Activated naive CD4-positive, alpha-beta T cell treated with anti-CD3 and anti-CD28 coated beads for 36 hours (primary cell): ENCODE measurements around the gene AFF3. TPM values are rescaled to one million over a fixed set of nuclear protein-coding genes. Genes with fewer than 3 reads are reported as not detected.

ENCODE experiments used
- CTCF ChIA-PET: fragments of 350-600 bp; sonication (Branson Sonifier 250); formaldehyde crosslinking; loops from one replicate; lab custom pipeline; 2021; ENCODE audit warnings: antibody characterized with exemption; lab: Charles Lee
- DNase-seq: peaks from one replicate; pipeline ENCODE4 v3.0.0-alpha.2; 2020
- H3K27ac Mint-ChIP-seq: one replicate; pipeline ENCODE4 v1.8.0; 2021; ENCODE audit warnings: mild to moderate bottlenecking, mixed read lengths
- H3K27me3 Mint-ChIP-seq: one replicate; pipeline ENCODE4 v1.8.0; 2021; ENCODE audit warnings: low read depth, mixed read lengths
- H3K36me3 Mint-ChIP-seq: one replicate; pipeline ENCODE4 v1.8.0; 2021; ENCODE audit warnings: low read depth, mixed read lengths
- H3K4me1 Mint-ChIP-seq: one replicate; pipeline ENCODE4 v1.8.0; 2021; ENCODE audit warnings: low read depth, mixed read lengths
- H3K4me3 Mint-ChIP-seq: one replicate; pipeline ENCODE4 v1.8.0; 2021; ENCODE audit warnings: mild to moderate bottlenecking, moderate library complexity, mixed read lengths
- H3K9me3 Mint-ChIP-seq: one replicate; pipeline ENCODE4 v1.8.0; 2021; ENCODE audit warnings: mixed read lengths
- intact Hi-C: fragments of 100-400 bp; cut with micrococcal nuclease; formaldehyde crosslinking; loops from one replicate; pipeline ENCODE4 v1.15.1; 2023
- total RNA-seq, 2 experiments: library from RNA; stranded (reverse); gene quantifications; one replicate each; pipeline ENCODE4 v1.2.3, GENCODE V29; 2021

The AFF3 gene
- total RNA-seq, 2 experiments from 2014 or later: 1.5 to 2.1 TPM

- DNase-seq: no peak
- Mint-ChIP-seq H3K27me3 (no peaks in the 10 kb centered on the region), H3K4me3 (no peak overlapping the region), H3K27ac (no peak overlapping the region), H3K9me3 (no peaks in the 10 kb centered on the region), H3K4me1 (no peaks in the 10 kb centered on the region), H3K36me3 (no peaks in the 10 kb centered on the region)
- intact Hi-C loops: no loop called here
- CTCF ChIA-PET: no interaction called here
Observed at GRCh38 chr2:100018341-100019193, 123.8 kb downstream of the AFF3 start.

GRCh38 chr2:100017633-100018032 is 124.8 kb downstream of the AFF3 start:
- Mint-ChIP-seq H3K4me3 (no peak overlapping the region), H3K9me3 (no peaks in the 10 kb centered on the region), H3K27me3 (no peaks in the 10 kb centered on the region), H3K36me3 (no peaks in the 10 kb centered on the region), H3K4me1 (no peaks in the 10 kb centered on the region), H3K27ac (no peak overlapping the region)
- no peak for DNase-seq
- CTCF ChIA-PET: no interaction called here
- intact Hi-C loops: no loop called here

GRCh38 chr2:100016756-100017155 is 125.6 kb downstream of the AFF3 start:
- Mint-ChIP-seq H3K27ac (no peak overlapping the region), H3K9me3 (no peaks in the 10 kb centered on the region), H3K36me3 (no peaks in the 10 kb centered on the region), H3K4me1 (no peaks in the 10 kb centered on the region), H3K27me3 (no peaks in the 10 kb centered on the region), H3K4me3 (no peak overlapping the region)
- CTCF ChIA-PET: no interaction called here
- intact Hi-C loops: no loop called here
- no peak for DNase-seq

GRCh38 chr2:100015849-100016248 is 126.5 kb downstream of the AFF3 start:
- CTCF ChIA-PET: no interaction called here
- H3K27ac Mint-ChIP-seq: no peak overlapping the region
- H3K9me3 Mint-ChIP-seq: no peaks in the 10 kb centered on the region

GRCh38 chr2:100013892-100014677 is 128.3 kb downstream of the AFF3 start:
- no peaks in the 10 kb centered on the region for H3K4me1 Mint-ChIP-seq
- H3K27me3 Mint-ChIP-seq: no peaks in the 10 kb centered on the region
- no peak overlapping the region for H3K27ac Mint-ChIP-seq
- CTCF ChIA-PET: no interaction called here
- no peaks in the 10 kb centered on the region for H3K9me3 Mint-ChIP-seq
- no peak for DNase-seq
- H3K36me3 Mint-ChIP-seq: no peaks in the 10 kb centered on the region
- intact Hi-C loops: no loop called here
- no peak overlapping the region for H3K4me3 Mint-ChIP-seq

More at GRCh38 chr2:100015849-100016248, 126.5 kb downstream of the AFF3 start:
- no peaks in the 10 kb centered on the region for H3K27me3 Mint-ChIP-seq
- no peaks in the 10 kb centered on the region for H3K36me3 Mint-ChIP-seq
- no peak overlapping the region for H3K4me3 Mint-ChIP-seq
- no peak for DNase-seq
- intact Hi-C loops: no loop called here
- H3K4me1 Mint-ChIP-seq: no peaks in the 10 kb centered on the region

- intact Hi-C loops: no loop called here
- Mint-ChIP-seq H3K9me3 (no peaks in the 10 kb centered on the region), H3K27me3 (no peaks in the 10 kb centered on the region), H3K4me3 (no peak overlapping the region), H3K27ac (no peak overlapping the region), H3K4me1 (no peaks in the 10 kb centered on the region), H3K36me3 (no peaks in the 10 kb centered on the region)
- CTCF ChIA-PET: interaction anchor here (0.9 to 1.0 kb wide), 2 partner anchors 9 to 250 kb away, joined by 3 read pairs; no protein-coding TSS in a partner anchor
- DNase-seq: no peak
Observed at GRCh38 chr2:100012561-100012960, 129.8 kb downstream of the AFF3 start.

GRCh38 chr2:100011272-100011731 is 131.1 kb downstream of the AFF3 start:
- Mint-ChIP-seq H3K27me3 (no peaks in the 10 kb centered on the region), H3K4me1 (no peaks in the 10 kb centered on the region), H3K9me3 (no peaks in the 10 kb centered on the region), H3K27ac (no peak overlapping the region), H3K36me3 (no peaks in the 10 kb centered on the region), H3K4me3 (no peak overlapping the region)
- no peak for DNase-seq
- intact Hi-C loops: no loop called here
- CTCF ChIA-PET: no interaction called here

GRCh38 chr2:100010606-100011005 is 131.8 kb downstream of the AFF3 start:
- intact Hi-C loops: no loop called here
- no peak overlapping the region for H3K27ac Mint-ChIP-seq
- H3K36me3 Mint-ChIP-seq: no peaks in the 10 kb centered on the region
- no peaks in the 10 kb centered on the region for H3K9me3 Mint-ChIP-seq
- no peaks in the 10 kb centered on the region for H3K27me3 Mint-ChIP-seq
- H3K4me1 Mint-ChIP-seq: no peaks in the 10 kb centered on the region
- H3K4me3 Mint-ChIP-seq: no peak overlapping the region
- CTCF ChIA-PET: no interaction called here
- DNase-seq: no peak

- H3K9me3 Mint-ChIP-seq: no peaks in the 10 kb centered on the region
- H3K27ac Mint-ChIP-seq: no peak overlapping the region
- no peaks in the 10 kb centered on the region for H3K27me3 Mint-ChIP-seq
- no peak for DNase-seq
- H3K36me3 Mint-ChIP-seq: no peaks in the 10 kb centered on the region
- intact Hi-C loops: no loop called here
- CTCF ChIA-PET: no interaction called here
- H3K4me3 Mint-ChIP-seq: no peak overlapping the region
- no peaks in the 10 kb centered on the region for H3K4me1 Mint-ChIP-seq
Observed at GRCh38 chr2:100009743-100010142, 132.6 kb downstream of the AFF3 start.

- CTCF ChIA-PET: no interaction called here
- Mint-ChIP-seq H3K9me3 (no peaks in the 10 kb centered on the region), H3K4me1 (no peaks in the 10 kb centered on the region), H3K36me3 (no peaks in the 10 kb centered on the region), H3K4me3 (no peak overlapping the region), H3K27ac (no peak overlapping the region), H3K27me3 (no peaks in the 10 kb centered on the region)
- no peak for DNase-seq
- intact Hi-C loops: no loop called here
Observed at GRCh38 chr2:100008956-100009355, 133.4 kb downstream of the AFF3 start.

GRCh38 chr2:100006516-100006915 is 135.9 kb downstream of the AFF3 start:
- no peaks in the 10 kb centered on the region for H3K36me3 Mint-ChIP-seq
- no peak for DNase-seq
- H3K27me3 Mint-ChIP-seq: no peaks in the 10 kb centered on the region
- CTCF ChIA-PET: no interaction called here
- intact Hi-C loops: no loop called here
- H3K27ac Mint-ChIP-seq: no peak overlapping the region
- no peak overlapping the region for H3K4me3 Mint-ChIP-seq
- no peaks in the 10 kb centered on the region for H3K4me1 Mint-ChIP-seq
- H3K9me3 Mint-ChIP-seq: no peaks in the 10 kb centered on the region

GRCh38 chr2:100004959-100005387 is 137.4 kb downstream of the AFF3 start:
- intact Hi-C loops: no loop called here
- no peaks in the 10 kb centered on the region for H3K27me3 Mint-ChIP-seq

More at GRCh38 chr2:100004959-100005387, 137.4 kb downstream of the AFF3 start:
- DNase-seq: no peak
- Mint-ChIP-seq H3K4me1 (peaks cover 7% of the 10 kb centered on the region), H3K36me3 (no peaks in the 10 kb centered on the region), H3K4me3 (no peak overlapping the region), H3K27ac (no peak overlapping the region), H3K9me3 (no peaks in the 10 kb centered on the region)
- CTCF ChIA-PET: no interaction called here
